Hepatic stellate cell (primary cell): ENCODE measurements around the gene USP6.
"Not testable (repeated sequence)": the region's sequence is repeated elsewhere in the genome, so short reads cannot be mapped to it uniquely, and the experiment has no call there.

Experiments
- DNase-seq: peaks from one replicate; pipeline ENCODE4 v3.0.0; 2011; ENCODE audit warnings: low spot score

The USP6 gene

GRCh38 chr17:5135726-5136579 is 20.1 kb downstream of the USP6 start:
- no peak for DNase-seq

DNA sequence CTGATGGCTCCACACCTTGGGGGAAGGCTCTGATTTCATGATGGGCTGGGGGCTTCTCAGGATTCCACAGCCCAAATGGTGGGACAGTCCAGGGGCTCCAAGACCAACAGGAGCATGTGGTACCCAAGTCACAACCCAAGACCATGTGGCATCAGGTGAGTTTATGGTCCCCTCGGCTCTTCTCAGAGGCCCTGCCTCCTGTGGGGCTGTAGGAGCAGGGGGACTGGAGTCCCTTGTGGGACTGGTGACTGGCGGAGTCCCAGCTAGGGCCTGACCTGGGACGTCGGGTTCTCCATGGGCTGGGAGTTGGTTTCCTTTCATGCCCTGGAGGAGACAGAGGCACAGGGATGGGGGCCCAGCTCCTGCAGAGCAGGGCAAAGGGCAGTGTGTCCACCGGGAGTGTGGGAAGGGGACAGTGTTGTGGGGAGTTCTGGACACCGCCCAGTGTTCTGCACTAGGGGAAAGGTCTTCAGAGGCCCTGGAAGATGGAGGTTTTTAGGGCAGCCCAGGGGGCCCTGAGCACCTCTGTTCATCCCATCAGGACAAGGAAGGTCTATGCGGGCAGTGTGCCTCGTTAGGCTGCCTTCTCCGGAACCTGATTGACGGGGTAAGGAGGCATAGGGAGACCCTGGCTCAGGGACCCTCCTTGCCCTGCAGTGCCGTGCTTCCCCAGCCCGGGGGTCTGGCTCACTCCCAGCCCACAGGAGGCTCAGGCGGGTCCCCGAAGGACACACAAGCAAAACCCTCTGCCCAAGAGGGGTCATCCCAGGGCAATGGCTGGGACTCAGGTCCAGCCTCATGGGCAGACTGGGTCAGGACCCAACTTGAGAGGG is 21.0 kb downstream of the USP6 start:
- DNase-seq: not testable (repeated sequence)

GRCh38 chr17:5137511-5138197 is 21.8 kb downstream of the USP6 start:
- not testable (repeated sequence) for DNase-seq

- not testable (repeated sequence) for DNase-seq
Observed at GRCh38 chr17:5138198-5138544, 22.3 kb downstream of the USP6 start.

DNA sequence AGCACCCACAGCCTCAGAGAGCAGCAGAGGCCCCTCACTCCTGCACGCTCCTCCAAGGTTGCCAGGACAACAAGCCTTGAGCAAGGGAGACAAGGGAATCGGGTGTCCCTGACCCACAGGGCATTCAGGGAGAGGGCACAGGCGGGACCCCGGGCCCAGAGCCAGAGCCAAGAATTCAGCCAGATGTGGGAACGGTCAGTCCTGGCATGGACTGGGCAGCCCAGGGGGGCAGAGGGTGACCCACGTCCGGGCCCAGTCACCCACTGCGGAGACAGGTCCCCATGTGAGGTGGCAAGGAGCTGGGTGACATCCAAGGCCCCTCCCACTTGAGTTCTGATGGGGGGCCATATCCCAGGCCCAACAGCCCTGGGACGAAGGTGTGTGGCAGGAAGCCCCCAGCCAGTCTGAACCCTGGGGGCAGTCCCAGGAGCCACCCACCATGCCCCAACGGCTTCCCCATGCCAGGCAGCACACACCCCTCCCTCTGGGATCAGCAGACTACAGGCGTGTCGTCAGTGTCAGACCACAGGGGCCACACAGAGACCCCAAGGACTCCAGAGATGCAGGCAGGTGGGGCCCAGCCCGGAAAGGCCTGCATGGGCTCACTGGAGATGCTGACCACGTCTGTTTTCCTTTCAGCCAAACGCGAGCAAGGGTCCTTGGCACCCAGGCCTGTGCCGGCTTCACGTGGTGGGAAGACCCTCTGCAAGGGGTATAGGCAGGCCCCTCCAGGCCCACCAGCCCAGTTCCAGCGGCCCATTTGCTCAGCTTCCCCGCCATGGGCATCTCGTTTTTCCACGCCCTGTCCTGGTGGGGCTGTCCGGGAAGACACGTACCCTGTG is 23.0 kb downstream of the USP6 start:
- DNase-seq: no peak

DNA sequence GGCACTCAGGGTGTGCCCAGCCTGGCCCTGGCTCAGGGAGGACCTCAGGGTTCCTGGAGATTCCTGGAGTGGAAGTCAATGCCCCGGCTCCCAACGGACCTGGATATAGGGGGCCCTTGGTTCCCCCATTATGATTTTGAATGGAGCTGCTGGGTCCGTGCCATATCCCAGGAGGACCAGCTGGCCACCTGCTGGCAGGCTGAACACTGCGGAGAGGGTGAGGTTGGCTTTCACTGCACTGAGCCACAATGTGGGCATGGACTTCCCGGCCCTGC is 23.6 kb downstream of the USP6 start:
- DNase-seq: no peak

DNA sequence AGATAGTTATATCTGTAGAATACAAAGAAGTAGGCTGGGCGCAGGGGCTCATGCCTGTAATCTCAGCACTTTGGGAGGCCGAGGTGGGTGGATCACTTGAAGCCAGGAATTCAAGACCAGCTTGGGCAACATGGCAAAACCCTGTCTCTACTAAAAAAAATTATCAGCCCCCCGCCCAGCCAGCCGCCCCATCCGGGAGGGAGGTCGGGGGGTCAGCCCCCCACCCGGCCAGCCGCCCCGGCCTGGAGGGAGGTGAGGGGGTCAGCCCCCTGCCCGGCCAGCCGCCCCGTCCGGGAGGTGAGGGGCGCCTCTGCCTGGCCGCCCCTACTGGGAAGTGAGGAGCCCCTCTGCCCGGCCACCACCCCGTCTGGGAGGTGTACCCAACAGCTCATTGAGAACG is 27.0 kb downstream of the USP6 start:
- not testable (repeated sequence) for DNase-seq

DNA sequence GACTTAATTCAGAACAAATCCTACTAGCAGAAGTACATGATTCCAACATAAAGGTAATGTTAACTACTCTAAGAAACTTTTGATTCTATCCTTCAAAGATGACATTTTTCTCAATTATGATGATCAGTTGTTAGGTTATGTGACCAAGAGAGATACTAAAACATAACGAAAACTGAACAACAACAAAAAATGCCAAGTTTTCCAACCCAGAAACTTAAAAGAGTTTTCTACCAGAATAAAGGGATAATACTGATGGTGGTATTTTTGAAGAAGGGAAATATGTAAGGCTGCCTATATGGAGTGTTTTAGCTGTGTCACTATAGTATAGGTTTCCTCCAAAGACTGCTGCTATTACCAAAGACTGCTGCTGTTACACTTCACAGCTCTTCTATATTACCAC is 30.3 kb downstream of the USP6 start:
- DNase-seq: not testable (repeated sequence)

- not testable (repeated sequence) for DNase-seq
Observed at GRCh38 chr17:5160702-5161101, 44.9 kb downstream of the USP6 start.

GRCh38 chr17:5161793-5162192 is 46.0 kb downstream of the USP6 start:
- DNase-seq: not testable (repeated sequence)

GRCh38 chr17:5164436-5164835 is 48.6 kb downstream of the USP6 start:
- no peak for DNase-seq

DNA sequence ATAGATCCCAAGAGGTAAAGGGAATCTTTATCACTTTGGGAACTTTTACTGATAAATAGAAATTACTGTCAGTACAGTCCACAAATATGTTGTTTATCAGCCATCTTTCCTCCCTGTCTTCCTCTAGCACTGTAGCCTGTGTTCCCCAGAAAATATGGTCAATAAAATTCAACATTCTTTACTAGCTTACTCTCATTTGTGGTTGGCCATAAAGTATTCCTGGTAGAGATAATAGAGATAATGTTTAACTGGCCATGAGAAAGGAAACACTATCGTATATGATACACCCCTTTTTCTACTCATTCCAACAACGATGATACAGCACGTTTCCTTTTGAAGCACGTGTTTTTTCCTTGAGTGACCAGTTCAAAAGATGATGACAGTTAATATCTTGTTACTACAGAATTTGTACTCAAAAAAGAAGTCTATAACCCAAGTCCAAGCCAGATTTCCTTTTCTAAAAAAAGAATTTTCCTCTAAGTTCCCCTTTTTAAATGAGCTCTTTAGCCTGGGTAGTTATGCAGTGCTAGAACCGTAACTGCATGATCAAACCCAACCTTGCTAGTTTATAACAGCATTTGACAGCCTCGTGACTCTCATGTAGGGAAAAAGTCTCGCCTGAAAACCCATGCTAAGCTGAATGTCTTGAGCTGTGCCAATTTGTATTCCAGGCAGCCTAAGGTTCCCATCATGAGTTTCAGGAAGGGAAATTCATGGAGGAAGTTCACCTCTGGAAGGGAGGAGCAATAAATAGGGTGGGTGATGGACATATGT is 50.1 kb downstream of the USP6 start:
- not testable (repeated sequence) for DNase-seq

DNA sequence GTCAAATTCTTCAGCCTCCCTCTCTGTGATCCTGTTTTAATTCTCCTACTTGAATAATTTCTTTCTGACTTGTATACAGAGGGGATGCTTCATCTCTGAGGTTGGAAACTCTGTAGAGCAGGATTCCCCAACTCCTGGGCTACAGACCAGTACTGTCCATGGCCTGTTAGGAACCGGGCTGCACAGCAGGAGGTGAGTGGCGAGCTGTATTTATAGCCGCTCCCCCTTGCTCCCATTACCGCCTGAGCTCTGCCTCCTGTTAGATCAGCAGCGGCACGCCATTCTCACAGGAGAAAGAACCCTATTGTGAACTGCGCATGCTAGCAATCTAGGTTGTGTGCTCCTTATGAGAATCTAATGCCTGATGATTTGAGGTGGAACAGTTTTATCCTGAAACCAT is 59.2 kb downstream of the USP6 start:
- DNase-seq: not testable (repeated sequence)

DNA sequence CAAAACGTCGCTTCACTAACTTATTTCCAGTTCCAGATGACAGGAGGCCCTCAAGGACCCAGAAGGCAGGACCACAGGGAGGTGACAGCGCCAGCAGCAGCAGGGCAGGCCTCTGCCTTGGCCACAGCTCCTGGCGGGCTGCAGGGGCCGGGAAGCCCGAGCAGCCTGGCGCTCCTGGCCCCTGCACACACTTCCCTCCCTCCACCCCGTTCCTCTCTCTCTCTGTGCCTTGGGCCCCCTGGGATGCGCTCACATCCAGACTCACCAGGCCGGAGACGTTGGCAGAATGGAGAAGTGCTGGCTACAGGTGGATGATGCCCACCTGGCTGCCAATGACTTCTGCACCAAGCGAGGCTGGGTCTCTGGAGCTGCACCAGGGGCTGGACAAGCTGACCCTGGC is 63.2 kb downstream of the USP6 start:
- DNase-seq: no peak

GRCh38 chr17:5181509-5182305 is 65.9 kb downstream of the USP6 start:
- no peak for DNase-seq

DNA sequence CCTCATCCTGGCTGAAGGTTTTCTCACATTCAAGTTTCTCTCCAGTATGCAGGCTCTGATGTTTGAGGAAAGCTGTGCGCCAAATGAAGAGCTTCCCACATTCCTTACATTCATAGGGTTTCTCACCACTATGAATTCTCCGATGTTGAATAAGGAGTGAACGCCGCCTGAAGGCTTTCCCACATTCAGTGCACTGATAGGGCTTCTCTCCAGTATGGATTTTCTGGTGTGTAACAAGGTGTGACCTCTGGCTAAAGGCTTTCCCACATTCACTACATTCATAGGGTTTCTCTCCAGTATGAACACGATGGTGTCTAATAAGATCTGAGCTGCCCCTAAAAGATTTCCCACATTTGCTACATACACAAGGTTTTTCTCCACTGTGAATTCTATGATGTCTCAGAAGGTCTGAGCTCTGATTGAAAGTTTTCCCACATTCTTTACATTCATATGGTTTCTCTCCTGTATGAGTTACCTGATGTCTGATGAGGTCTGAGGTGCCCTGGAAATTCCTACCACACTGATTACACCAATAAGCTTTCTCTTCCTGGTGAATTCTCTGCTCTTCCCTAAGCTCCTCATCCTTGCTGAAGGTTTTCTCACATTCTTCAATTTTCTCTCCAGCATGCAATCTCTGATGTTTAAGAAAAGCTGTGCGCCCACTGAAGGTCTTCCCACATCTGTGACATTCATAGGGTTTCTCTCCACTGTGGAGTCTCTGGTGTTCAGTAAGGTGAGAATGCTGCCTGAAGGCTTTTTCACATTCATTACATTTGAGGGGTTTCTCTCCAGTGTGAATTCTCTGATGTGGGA is 67.0 kb downstream of the USP6 start:
- DNase-seq: no peak

GRCh38 chr17:5183410-5183793 is 67.6 kb downstream of the USP6 start:
- DNase-seq: no peak

DNA sequence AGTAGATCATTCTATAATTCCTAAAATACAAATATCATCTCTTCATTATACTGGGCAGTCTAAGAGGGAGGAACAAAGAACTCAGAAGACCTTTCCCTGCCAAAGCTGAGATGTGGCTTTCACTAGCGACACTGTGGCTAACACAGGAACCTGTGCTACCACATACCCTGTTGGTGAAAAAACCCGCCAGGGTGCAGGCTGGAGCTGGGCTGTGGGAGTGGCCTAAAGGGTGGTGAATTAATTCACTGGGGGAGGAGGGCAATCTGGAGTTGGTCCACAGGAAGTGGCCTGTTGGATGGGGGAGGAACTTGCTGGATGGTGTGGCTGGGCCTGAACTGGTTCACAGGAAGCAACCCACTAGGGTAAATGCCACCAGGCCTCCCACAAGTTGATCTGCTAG is 68.5 kb downstream of the USP6 start:
- DNase-seq: no peak
